ENCODE results near the gene UBE3B. TPM values are rescaled to one million over a fixed set of nuclear protein-coding genes. Genes with fewer than 3 reads are reported as not detected.

Gene UBE3B
- total RNA-seq, 1 donor from 2014 or later, result 34.4 TPM

GRCh38 chr12:109458771-109459208, 18.6 kb upstream of the UBE3B start:
- Mint-ChIP-seq H3K27ac (ENCODE audit: unreplicated experiment) (peak overlapping the region; percentile 99), H3K4me1 (ENCODE audit: low read depth, unreplicated experiment) (peaks cover 79% of the 10 kb centered on the region), H3K4me3 (ENCODE audit: unreplicated experiment) (peak overlapping the region; percentile 58), H3K9me3 (ENCODE audit: unreplicated experiment) (no peaks in the 10 kb centered on the region), H3K36me3 (ENCODE audit: low read depth, unreplicated experiment) (peaks cover 30% of the 10 kb centered on the region), H3K27me3 (ENCODE audit: low read depth, unreplicated experiment) (no peaks in the 10 kb centered on the region)
- FAIRE-seq, result peak; percentile 17
- Histone ChIP-seq H3K9ac (ENCODE audit: low read length) (peak overlapping the region; percentile 59), H3K27me3 (ENCODE audit: insufficient read depth, low read length) (no peaks in the 10 kb centered on the region), H2AFZ (ENCODE audit: low read depth, low read length) (no peak overlapping the region), H4K20me1 (ENCODE audit: insufficient read depth, low read length) (peaks cover 22% of the 10 kb centered on the region), H3K79me2 (ENCODE audit: insufficient read depth, low read length) (peaks cover 81% of the 10 kb centered on the region), H3K4me2 (ENCODE audit: low read length) (peak overlapping the region; percentile 64), H3K27ac (ENCODE audit: low read depth, low read length) (peak overlapping the region; percentile 65), H3K36me3 (ENCODE audit: insufficient read depth, low read length) (peaks cover 47% of the 10 kb centered on the region), H3K9me3 (ENCODE audit: insufficient read depth, low read depth, low read length) (no peaks in the 10 kb centered on the region), H3K4me1 (ENCODE audit: insufficient read depth, low read length) (peaks cover 69% of the 10 kb centered on the region), H3K4me3 (ENCODE audit: insufficient read depth, low read depth, low read length) (no peak overlapping the region)
- TF ChIP-seq EZH2 (IDR thresholded peaks at IDR 0.05; ENCODE audit: insufficient read depth, low read length) (no peak), CTCF (IDR thresholded peaks at IDR 0.05; ENCODE audit: insufficient read depth, low read depth, low read length) (no peak)
- peak; percentile 44 for DNase-seq (ENCODE audit: low read depth)

GRCh38 chr12:109459247-109459646, 18.2 kb upstream of the UBE3B start:
- H2AFZ ChIP-seq (ENCODE audit: low read depth, low read length), result no peak overlapping the region
- H3K4me3 ChIP-seq (ENCODE audit: insufficient read depth, low read depth, low read length), result no peak overlapping the region
- Mint-ChIP-seq H3K4me1 (ENCODE audit: low read depth, unreplicated experiment) (peaks cover 82% of the 10 kb centered on the region), H3K27me3 (ENCODE audit: low read depth, unreplicated experiment) (no peaks in the 10 kb centered on the region), H3K36me3 (ENCODE audit: low read depth, unreplicated experiment) (peaks cover 29% of the 10 kb centered on the region), H3K9me3 (ENCODE audit: unreplicated experiment) (no peaks in the 10 kb centered on the region), H3K4me3 (ENCODE audit: unreplicated experiment) (peak overlapping the region; percentile 58), H3K27ac (ENCODE audit: unreplicated experiment) (peak overlapping the region; percentile 99)
- H3K4me1 ChIP-seq (ENCODE audit: insufficient read depth, low read length), result peaks cover 73% of the 10 kb centered on the region
- H3K36me3 ChIP-seq (ENCODE audit: insufficient read depth, low read length), result peaks cover 43% of the 10 kb centered on the region
- peaks cover 83% of the 10 kb centered on the region for H3K79me2 ChIP-seq (ENCODE audit: insufficient read depth, low read length)
- peak overlapping the region; percentile 64 for H3K4me2 ChIP-seq (ENCODE audit: low read length)
- peak; percentile 36 for DNase-seq (ENCODE audit: low read depth)
- H4K20me1 ChIP-seq (ENCODE audit: insufficient read depth, low read length), result peaks cover 18% of the 10 kb centered on the region
- peak overlapping the region; percentile 65 for H3K27ac ChIP-seq (ENCODE audit: low read depth, low read length)
- H3K9ac ChIP-seq (ENCODE audit: low read length), result peak overlapping the region; percentile 59
- no peaks in the 10 kb centered on the region for H3K27me3 ChIP-seq (ENCODE audit: insufficient read depth, low read length)
- TF ChIP-seq EZH2 (IDR thresholded peaks at IDR 0.05; ENCODE audit: insufficient read depth, low read length) (no peak), CTCF (IDR thresholded peaks at IDR 0.05; ENCODE audit: insufficient read depth, low read depth, low read length) (no peak)
- FAIRE-seq, result no peak
- H3K9me3 ChIP-seq (ENCODE audit: insufficient read depth, low read depth, low read length), result no peaks in the 10 kb centered on the region

GRCh38 chr12:109460538-109460937, 16.9 kb upstream of the UBE3B start:
- peaks cover 78% of the 10 kb centered on the region for H3K4me1 ChIP-seq (ENCODE audit: insufficient read depth, low read length)
- H4K20me1 ChIP-seq (ENCODE audit: insufficient read depth, low read length), result peaks cover 14% of the 10 kb centered on the region
- H3K27ac ChIP-seq (ENCODE audit: low read depth, low read length), result peak overlapping the region; percentile 92
- no peak for TF ChIP-seq EZH2 (IDR thresholded peaks at IDR 0.05; ENCODE audit: insufficient read depth, low read length)
- no peak for TF ChIP-seq CTCF (IDR thresholded peaks at IDR 0.05; ENCODE audit: insufficient read depth, low read depth, low read length)
- no peak overlapping the region for H3K9ac ChIP-seq (ENCODE audit: low read length)
- no peak overlapping the region for H3K4me3 Mint-ChIP-seq (ENCODE audit: unreplicated experiment)
- DNase-seq (ENCODE audit: low read depth), result no peak
- peak overlapping the region; percentile 56 for H3K27ac Mint-ChIP-seq (ENCODE audit: unreplicated experiment)
- peaks cover 37% of the 10 kb centered on the region for H3K36me3 ChIP-seq (ENCODE audit: insufficient read depth, low read length)
- peaks cover 32% of the 10 kb centered on the region for H3K36me3 Mint-ChIP-seq (ENCODE audit: low read depth, unreplicated experiment)
- peaks cover 90% of the 10 kb centered on the region for H3K4me1 Mint-ChIP-seq (ENCODE audit: low read depth, unreplicated experiment)
- no peak overlapping the region for H3K4me3 ChIP-seq (ENCODE audit: insufficient read depth, low read depth, low read length)
- H2AFZ ChIP-seq (ENCODE audit: low read depth, low read length), result no peak overlapping the region
- no peak for FAIRE-seq
- no peak overlapping the region for H3K4me2 ChIP-seq (ENCODE audit: low read length)
- no peaks in the 10 kb centered on the region for H3K27me3 Mint-ChIP-seq (ENCODE audit: low read depth, unreplicated experiment)
- H3K9me3 Mint-ChIP-seq (ENCODE audit: unreplicated experiment), result no peaks in the 10 kb centered on the region
- H3K27me3 ChIP-seq (ENCODE audit: insufficient read depth, low read length), result no peaks in the 10 kb centered on the region
- H3K79me2 ChIP-seq (ENCODE audit: insufficient read depth, low read length), result peaks cover 83% of the 10 kb centered on the region
- H3K9me3 ChIP-seq (ENCODE audit: insufficient read depth, low read depth, low read length), result no peaks in the 10 kb centered on the region
